ENCODE measurements around the gene NUDT22.
A peak's percentile ranks its signal among the peaks of the same experiment; 100 is the strongest.

The NUDT22 gene

DNA sequence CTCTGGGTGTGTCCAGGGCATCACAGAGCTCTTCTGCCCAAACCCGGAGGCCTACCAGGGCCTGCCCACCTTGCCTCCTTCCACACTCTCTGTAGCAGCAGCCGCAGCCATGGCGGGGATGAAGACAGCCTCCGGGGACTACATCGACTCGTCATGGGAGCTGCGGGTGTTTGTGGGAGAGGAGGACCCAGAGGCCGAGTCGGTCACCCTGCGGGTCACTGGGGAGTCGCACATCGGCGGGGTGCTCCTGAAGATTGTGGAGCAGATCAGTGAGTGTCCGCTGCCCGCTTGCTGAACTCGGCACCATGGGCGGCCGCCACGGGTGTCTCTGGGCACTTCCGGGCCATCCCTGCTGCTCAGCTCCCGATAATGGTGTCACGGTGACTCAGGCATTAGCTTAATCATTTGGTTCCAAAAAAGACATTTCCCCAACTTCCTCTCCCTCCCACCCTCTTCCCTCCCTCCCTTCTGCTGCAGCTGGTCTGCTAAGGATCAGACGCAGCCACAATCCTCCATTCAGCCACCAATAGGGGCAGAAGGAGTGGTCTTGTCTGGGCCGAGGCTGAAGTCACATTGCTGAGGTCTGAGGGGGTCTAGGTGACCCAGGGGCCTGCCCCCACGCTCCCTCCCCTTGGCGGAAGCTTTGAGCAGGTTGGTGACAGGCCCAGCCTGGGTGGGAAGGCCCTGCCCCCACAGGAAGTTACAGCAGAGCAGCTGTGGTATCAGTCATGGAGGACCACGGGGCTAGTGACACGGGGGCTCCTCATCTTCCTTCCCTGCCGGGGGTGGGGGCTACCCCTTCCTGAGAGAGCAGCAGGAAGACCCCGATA, 18.6 kb upstream of the NUDT22 start:
- no peak for DNase-seq

DNA sequence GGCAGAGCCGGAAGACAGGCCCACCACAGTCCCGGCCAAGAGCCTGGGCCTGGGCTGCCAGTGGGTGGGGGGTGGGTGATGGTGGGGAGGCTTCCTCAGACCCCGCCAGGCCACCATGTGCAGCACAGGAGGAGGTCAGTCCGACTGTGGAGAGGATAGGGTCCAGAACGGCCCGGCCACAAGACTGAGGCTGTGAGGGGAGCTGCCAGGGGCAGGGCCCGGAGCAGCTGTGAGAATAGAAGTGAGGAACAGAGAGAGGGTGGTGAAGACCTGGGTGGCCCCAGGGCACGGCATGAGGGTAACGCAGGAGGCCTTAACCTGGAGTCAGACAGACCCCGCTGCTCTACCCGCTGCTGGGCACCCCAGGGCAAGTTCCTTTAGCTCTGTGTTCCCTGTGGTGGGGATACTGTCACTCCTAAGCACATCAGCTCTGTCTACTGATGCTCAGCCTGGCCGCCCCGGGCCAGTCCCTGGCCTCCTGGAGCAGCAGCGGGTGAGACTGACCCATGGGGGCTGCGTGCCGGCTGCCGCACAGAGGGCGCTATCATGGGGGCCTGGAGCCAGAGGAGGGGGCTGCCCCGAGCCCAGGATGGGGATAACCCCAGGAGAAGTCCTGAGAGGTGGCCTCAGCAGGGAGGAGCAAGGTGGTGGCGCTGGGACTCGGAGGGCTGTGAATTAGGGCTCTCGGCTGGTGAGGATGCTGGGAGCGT, 17.8 kb upstream of the NUDT22 start:
- no peak for DNase-seq

DNA sequence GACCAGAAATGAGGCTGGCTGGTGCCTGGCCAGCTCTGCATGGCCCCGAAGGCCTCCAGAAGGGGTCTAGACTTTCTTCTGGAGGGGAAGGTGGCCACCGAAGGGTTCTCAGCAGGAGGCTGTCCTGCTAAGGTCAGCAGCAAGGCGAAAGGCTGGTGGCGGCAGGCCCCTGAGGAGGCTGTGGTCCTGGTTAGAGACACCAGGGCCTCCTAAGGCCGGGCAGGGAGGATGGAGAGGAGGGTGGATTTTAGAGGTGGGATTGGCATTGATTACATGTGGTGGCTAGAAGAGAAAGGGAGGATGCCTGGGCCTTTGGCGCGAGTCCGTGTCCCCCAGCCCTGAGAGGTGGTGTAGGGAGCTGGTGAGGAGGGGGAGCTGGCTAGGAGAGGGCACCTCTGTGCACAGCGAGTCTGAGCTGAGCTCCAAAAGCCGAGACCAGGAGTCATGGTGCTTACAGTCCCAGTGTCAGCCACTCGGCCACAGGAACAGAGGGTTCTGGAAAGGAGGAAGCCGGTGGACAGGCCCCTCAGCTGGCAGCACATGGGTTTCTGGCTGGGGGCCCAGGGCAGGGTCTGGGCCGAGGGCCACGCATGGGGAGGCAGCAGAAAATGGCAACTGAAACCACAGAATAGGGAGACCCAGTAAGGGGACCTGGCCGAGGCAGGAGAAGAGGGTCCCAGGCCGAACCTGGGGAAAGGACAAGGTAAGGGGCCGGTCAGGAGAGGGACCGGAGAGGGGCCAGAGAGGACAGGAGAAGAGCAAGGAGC, 17.1 kb upstream of the NUDT22 start:
- DNase-seq: no peak

DNA sequence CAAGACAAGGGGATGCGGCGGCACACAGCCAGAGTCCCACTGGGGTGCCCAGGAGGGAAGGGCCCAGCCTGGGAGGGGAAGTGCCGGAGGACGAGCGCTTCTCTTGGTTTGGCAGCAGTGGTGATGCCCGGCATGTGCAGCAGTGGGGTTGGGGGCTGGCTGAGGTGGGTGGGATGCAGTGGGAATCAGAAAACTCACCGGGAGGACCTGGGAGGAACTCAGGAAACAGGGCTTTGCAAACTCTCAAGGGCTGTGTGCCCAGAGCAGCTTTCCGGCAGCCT, 16.6 kb upstream of the NUDT22 start:
- DNase-seq: no peak

DNA sequence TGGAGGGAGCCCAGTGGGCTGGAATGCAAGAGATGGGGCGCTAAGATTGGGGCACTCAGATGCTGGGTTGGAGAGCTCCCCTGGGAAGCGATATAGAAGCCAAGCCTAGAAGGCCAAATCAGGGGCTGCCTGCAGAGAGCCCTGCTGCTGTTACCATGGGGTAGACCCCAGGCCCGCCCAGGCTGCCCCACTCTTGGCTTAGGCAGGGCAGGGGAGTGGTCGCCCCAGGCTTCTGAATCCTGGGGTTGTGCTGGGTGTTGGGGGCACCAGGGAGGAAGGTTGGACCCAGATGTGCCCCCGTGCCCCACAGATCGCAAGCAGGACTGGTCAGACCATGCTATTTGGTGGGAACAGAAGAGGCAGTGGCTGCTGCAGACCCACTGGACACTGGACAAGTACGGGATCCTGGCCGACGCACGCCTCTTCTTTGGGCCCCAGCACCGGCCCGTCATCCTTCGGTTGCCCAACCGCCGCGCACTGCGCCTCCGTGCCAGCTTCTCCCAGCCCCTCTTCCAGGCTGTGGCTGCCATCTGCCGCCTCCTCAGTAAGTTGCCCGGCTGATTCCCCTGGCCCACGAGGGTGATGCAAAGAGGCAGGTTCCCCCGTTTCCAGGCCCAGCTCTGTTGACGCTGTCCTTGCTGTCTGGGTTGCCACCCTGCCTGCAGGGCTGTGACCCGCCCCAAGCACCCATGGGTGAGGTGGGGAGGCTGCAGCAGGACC, 15.6 kb upstream of the NUDT22 start:
- DNase-seq: no peak

DNA sequence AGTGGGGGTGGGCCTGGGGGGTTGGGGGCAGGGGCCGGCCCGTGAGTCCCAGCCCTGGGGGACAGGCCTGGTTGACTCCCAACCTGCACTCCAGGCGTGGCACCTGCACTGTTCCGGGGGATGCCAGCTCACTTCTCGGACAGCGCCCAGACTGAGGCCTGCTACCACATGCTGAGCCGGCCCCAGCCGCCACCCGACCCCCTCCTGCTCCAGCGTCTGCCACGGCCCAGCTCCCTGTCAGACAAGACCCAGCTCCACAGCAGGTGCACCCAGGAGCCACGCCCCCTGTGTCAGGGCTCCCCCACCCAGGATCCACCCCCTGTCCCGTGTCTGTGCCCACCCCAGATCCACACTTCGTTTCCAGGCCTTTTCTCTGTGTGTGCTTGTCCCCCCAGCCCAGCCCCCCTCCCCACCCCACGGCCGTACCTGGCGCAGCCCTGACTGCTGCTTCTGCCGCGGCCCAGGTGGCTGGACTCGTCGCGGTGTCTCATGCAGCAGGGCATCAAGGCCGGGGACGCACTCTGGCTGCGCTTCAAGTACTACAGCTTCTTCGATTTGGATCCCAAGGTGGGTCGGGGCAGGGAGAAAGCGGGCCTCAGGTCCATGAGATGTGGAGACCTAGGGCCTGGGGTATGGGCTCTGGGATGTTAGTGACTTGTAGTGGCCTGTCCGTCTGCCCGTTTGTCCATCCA, 14.7 kb upstream of the NUDT22 start:
- DNase-seq: no peak

DNA sequence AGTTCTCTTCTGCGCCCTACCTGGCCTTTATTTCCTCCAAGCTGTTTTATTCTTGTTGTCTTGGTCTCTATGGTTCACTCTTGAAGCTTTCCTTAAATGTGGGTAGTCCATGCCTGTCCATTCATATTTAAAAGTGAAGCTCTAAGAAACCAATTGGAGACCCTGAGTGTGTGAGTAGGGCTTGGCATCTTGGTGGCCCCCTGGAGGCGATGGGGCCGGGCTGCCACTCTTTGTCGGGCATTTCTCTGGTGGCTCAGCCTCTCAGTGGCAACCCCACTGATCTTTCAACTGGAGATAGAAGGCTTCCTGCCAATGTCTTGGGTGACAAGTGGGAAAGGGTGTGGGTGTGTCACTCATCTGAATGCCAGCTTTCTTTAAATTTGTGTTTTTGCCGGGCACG, 9.2 kb upstream of the NUDT22 start:
- no peak for DNase-seq

DNA sequence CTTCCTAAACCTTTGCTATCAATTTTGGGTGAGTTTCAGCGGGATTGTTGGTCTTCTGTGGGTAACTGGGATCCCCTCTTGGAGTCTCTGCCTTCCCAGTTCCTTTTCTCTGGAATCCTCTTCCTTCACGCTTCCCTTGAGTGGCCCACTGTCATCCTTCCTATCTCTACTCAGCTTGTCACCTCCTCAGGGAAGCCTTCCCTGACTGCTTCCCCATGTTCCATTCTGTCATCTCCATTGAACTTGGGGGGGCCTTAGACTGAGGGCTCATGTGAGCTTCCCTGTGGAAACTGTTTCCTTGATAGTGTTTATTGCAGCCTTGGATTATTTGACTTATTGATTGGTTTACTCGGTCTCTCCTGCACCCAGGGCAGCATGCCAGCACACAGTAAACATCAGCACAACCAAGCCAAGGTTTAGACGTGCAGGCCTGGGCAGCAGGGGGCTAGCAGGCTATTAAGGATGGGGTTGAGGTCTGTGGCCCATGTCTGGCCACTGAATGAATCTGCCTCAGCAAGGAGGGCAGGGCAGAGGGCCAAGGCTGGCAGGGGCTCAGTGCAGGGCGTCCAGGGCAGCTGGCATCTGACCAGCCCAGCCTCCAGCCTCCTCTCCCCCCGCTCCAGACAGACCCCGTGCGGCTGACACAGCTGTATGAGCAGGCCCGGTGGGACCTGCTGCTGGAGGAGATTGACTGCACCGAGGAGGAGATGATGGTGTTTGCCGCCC, 7.3 kb upstream of the NUDT22 start:
- peak; percentile 7 for DNase-seq

DNA sequence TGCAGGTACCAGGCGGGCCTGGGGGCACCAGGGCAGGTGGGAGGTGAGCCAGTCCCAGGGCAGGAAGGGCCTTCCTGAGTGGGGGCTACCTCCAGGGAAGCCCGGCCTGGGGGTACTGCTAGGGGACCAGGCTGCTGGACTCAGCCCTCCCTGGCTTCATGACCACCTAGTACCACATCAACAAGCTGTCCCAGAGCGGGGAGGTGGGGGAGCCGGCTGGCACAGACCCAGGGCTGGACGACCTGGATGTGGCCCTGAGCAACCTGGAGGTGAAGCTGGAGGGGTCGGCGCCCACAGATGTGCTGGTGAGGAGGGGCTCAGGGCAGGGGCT, 6.8 kb upstream of the NUDT22 start:
- no peak for DNase-seq

DNA sequence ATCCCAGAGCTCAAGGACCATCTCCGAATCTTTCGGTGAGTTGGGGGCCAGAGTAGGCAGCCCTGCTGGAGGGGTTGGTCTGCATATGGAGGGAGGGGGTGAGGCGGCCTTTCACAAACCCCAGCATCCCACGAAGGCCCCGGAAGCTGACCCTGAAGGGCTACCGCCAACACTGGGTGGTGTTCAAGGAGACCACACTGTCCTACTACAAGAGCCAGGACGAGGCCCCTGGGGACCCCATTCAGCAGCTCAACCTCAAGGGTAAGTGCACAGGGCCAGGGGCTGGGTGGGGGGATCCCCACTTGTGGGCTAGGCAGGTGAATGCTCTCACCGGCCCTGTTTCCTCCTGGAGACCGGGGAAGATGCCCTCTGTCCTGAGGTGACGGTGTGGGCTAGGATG, 6.3 kb upstream of the NUDT22 start:
- DNase-seq: no peak

DNA sequence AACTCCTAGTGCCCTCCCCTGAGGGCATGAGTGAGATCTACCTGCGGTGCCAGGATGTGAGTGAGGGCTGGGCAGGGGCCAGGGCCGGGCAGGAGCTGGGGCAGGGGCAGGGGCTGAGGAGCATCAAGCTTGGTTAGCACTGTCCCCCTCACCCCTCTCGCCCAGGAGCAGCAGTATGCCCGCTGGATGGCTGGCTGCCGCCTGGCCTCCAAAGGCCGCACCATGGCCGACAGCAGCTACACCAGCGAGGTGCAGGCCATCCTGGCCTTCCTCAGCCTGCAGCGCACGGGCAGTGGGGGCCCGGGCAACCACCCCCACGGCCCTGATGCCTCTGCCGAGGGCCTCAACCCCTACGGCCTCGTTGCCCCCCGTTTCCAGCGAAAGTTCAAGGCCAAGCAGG, 5.8 kb upstream of the NUDT22 start:
- DNase-seq: no peak

DNA sequence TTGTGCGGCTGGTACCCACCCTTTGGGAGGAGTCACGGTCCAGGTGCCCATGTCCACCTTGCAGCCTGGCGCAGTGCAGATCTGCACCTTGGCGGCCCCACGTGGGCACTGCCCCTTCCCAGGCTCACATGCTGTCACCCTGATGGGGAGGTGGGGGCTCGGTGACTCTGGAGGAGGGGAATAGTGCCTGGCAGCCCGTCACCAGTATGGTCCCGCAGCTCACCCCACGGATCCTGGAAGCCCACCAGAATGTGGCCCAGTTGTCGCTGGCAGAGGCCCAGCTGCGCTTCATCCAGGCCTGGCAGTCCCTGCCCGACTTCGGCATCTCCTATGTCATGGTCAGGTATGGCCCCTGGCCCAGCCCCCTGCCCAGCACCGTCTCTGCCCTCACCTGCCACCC, 5.3 kb upstream of the NUDT22 start:
- no peak for DNase-seq

DNA sequence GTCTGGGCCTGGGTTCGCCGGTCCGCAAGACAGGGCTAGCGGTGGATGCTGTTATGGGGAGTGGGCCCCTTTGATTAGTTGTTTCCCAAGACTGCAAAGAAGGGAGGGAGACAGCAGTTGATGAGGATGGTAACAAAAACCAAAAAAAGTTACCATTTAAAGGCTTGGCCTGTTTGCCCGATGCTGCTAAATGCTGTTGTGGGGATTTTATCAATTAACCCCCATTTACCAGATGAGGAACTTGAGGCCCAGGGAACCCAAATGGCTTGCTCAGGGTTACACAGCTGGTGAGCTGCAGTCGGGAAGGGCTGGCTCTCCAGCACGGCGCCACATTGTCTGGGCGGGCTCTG, 3.4 kb upstream of the NUDT22 start:
- DNase-seq: no peak

DNA sequence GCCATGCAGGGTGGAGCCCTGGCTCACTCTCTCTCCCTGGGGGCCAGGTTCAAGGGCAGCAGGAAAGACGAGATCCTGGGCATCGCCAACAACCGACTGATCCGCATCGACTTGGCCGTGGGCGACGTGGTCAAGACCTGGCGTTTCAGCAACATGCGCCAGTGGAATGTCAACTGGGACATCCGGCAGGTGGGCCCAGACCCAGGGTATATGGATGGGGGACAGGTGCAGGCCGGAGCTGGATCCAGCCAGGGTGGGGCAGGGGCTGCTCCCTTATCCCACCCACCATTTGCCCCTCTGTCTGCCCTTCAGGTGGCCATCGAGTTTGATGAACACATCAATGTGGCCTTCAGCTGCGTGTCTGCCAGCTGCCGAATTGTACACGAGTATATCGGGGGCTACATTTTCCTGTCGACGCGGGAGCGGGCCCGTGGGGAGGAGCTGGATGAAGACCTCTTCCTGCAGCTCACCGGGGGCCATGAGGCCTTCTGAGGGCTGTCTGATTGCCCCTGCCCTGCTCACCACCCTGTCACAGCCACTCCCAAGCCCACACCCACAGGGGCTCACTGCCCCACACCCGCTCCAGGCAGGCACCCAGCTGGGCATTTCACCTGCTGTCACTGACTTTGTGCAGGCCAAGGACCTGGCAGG, 2.9 kb upstream of the NUDT22 start:
- DNase-seq: peak; percentile 8

DNA sequence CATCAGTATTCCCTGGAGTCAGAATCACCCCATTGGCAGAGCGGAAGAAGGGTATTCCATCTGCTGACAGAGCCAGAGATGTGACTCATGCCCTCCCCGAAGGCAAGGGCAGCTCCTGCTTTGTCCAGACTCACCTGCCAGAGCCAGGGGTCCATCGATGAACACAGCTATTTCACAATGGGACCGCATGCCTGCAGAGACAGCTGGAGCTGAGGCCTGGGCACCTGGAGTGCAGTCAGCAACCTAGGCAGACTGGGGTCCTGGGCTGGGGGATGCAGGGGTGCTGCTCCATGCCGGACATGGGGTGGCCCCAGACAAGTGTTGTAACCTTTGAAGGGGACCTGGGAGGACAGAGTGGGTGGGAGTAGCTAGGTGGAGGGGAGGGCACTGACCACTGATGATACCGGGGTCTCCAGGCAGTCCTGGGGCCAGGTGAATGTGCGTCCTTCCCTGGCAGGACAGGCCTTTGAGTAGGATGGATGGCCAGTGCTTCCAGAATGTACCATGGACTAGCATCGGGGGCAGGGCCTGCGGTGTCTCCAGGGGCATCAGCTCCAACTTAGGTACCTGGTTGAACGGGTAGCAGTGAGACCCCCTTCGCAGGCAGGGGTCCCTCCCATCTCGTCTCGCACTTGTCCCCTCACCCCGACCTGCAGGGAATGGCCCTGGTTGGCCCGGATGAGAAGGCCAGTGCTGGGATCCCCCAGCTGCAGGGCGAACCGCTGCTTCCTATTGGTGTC, 1.8 kb upstream of the NUDT22 start:
- DNase-seq: no peak

DNA sequence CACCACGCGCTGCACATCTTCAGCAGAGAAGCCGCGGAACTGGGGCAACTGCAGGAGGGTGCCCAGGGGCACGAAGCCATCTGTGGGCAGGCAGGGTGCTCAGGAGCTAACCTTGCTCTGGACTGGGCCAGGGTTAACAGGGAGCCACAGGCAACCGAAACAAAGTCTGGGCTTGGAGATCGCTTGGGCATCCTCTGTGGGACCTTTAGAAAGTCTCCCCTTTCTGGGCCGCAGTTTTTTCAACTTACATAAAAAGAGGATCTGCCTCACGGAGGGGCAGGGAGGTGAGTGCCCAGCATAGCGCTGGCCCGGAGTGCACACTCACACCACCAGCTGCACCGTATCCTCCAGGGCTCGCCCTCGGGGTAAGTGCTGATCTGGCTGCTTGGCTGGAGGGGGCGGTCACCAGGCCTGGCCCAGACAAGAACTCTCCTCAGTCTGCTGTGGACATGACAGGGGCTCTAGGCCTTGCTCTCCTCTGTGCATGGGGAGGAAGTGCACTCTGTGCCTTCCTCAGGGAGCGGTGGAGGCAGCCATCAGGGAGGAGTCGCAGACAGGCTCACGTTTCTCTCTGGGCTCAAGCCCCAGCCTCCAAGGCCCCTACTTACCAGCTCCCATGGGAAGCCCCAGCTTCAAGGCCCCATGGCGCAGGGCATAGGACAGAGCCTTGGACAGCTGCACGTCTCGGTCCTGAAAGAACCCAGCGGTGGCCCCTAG, 1.0 kb upstream of the NUDT22 start:
- no peak for DNase-seq

DNA sequence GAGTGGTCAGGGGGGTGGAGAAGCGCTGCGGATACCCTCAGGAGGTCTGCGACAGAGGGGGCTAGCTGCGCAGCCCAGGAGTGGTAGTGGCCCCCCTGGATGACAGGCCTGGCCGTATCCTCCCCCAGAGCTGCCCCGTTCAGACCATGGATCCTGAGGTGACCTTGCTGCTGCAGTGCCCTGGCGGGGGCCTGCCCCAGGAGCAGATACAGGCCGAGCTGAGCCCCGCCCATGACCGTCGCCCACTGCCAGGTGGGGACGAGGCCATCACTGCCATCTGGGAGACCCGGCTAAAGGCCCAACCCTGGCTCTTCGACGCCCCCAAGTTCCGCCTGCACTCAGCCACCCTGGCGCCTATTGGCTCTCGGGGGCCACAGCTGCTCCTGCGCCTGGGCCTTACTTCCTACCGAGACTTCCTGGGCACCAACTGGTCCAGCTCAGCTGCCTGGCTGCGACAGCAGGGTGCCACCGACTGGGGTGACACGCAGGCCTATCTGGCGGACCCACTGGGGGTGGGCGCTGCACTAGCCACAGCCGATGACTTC, 505 bp downstream of the NUDT22 start:
- no peak for DNase-seq

DNA sequence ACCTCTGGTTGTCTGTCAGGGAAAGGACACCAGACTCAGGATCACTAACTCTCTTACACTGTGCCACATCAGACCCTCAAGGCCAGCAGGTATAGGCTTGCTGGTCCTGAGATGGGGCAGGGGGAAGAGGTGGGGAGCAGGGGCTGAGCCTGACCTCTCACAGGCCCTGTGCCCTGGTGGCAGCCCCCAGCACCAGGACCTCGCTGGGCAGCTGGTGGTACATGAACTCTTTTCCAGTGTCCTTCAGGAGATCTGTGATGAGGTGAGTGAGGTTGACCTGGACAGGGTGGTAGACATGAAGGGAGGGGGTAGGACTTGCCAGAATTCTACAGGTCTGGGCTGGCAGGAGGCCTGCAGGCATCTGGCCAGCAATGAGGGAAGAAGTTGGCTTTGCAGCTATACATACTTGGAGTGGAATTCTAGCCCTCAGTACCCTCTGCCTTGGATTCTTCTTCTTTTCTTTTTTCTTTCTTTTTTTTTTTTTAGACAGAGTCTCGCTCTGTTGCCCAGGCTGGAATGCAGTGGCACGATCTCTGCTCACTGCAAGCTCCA, 1.4 kb downstream of the NUDT22 start:
- DNase-seq: no peak

DNA sequence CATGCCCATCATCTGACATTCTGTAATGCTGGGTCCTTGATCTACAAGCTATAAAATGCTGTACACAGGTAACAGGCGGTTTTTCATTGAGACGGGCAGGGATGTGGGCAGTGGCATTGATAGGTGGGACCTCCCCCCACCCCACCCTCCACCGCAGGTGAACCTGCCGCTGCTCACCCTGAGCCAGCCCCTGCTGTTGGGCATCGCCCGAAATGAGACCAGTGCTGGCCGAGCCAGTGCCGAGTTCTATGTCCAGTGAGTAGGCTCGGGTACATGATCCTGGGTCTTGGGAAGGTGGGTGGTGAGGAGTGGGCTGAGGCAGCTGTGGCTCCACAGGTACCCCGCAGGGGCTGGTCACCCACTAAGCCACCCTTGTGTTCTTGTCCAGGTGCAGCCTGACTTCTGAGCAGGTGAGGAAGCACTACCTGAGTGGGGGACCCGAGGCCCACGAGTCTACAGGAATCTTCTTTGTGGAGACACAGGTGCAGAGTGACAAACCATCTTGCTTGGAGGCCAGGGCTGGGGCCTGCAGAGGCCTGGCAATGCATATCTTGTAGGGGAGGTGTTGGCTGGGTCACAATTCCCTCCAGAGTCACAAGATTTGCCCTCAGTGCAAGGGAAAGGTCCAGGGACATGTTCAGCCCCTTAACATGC, 3.1 kb downstream of the NUDT22 start:
- no peak for DNase-seq

Measured in retina (tissue), 1 donor.